NCI-H2107 treated with DMSO at 0.1 percent for 48 hours (cell line): ENCODE measurements around the gene CACNA1F.

Experiments
- DNase-seq: peaks from one replicate; lab custom pipeline; 2025; ENCODE audit not compliant: unreplicated experiment; lab: John Stamatoyannopoulos, UW

CACNA1F gene

DNA sequence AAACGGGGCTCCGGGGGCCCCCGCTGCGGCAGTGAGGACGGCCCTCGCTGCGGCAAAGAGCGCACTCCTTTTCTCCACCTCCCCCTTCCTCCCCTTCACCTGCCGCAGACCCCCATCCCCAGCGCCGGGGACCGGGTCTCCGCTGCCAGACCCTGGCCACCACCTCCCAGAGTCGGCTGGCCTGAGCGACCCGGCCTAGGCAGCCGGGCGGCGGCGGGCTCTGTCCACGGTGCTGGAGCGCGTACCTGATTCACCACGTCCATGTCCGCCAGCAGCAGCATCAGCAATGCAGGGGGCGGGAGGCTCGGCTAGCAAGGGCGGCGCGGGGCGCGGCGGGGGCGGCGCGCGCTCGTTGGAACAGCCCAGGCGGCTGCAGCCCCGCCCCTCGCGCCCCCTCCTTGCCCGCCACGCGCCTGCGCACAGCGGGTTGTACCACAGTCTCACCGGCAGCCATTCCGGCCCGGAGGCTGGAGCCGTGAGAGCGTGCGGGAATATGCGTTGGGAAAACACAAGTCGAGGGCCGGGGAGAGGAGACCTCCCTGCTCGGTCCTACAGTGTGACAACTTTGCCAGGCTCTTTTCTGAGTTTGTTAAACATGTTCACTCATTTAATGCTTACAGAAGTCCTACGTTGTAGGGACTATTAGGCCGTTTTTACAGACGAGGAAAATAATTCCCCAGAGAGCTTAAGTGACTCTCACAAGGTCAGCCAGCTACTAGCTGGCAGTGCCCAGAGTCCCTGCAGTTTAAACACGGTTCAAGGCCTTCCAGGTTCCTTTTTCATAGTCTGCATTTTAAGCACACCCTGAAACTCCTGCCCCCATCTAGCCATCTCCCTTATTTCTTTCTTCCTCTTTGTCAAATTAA, 33.0 kb downstream of the CACNA1F start, which contains the start of gene SYP:
SYP (minus strand) TSS at position 288 of the 866 bp plus-strand sequence; CDS start at position 281, 7 bp downstream.
- peak; percentile 70 for DNase-seq

DNA sequence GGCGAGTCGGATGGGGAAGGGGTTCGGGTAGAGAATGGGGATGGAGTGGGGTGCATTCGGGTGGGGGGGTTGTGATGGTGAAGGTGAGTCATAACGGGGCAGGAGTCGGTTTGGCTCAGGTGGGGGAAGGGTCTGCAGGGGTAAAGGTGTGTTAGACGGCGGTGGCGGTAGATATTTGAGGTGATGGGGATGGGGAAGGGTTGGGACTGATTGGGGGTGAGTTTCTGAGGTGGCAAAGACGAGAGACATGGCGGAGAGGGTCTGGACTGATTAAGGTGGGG, 33.9 kb downstream of the CACNA1F start:
- DNase-seq: no peak

DNA sequence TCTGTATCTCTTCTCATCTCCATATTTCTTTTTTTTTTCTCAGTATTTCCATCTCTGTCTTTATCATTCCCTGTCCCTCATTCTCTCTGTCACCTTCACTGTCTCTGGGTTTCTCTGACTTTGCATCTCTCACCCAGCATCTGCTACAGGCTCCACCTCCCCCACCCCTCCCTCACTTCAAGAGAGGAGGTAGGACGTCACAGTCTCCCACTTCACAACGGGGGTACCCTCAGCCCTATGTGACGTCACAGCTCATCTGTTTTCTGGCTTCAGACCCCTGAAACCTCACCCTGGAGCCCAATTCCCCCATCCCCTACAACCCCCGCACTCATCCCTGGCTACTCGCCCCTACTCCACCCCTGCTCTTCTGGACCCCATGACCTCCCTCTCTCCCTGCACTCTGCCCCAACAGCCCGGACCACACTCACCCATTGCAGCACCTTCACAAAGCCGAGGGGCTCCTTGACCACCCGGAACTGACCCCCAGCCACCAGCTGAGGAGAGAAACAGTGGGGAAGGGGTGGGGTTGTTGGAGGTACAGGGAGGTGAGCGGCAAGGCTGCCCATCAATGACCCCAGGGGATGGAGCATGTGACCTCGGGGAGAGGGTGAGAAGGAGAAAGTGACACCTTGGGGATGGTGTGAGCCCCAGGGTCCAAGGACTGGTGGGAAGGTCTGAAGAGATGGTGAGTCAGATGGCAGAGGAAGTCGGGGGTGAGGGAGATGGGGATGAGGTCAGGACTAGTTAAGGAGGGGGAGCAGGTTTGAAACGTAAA, 34.4 kb downstream of the CACNA1F start:
- DNase-seq: no peak

- DNase-seq: no peak
Measured at GRCh38 chrX:49197543-49198087, 35.5 kb downstream of the CACNA1F start.

GRCh38 chrX:49193542-49193964, 39.6 kb downstream of the CACNA1F start:
- no peak for DNase-seq

DNA sequence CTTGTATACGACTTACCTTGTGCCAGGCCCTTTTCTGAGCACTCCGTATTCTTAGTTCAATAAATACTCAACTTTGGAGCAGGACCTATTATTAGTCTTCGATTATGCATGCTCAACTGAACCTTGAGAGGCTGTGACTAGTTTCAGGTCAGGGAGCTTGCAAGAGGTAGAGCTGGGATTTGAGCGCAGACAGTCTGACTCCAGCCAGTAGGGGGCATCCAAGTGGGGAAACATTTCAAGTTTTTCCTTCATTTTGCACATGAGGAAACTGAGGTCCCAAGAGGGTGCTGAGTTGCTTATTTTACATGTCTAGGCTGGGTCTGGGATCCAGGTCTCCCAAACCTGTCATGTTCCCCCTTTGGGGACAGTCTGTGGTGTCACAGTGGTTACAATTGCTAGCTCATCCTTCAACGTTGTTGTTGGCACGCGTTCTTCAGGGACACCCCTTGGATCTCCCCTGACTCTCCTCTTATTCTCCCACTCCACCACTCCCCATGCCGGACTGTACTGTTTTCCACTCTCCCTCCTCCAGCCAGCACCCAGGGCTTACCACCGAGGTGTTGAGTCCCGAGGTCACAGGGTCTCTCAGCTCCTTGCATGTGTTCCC, 40.3 kb downstream of the CACNA1F start:
- DNase-seq: peak; percentile 38

DNA sequence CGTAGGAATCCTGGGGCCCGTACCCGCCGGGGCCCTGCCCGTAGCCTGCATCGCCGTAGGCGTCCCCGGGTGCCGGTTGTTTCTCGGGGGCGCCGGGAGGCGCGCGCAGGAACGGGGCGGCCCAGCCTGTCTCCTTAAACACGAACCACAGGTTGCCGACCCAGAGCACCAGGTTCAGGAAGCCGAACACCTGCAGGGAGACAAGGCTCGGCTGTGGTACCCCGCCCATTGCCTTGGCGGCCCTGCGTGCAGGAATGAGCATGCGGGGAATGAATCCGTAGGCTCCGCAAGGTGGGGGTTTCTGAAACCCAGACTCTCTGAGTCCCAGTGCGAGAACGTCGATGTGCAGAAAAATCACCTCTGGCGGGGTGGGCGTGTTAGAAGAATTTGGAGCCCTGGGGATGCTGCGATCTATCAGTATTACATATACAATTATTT, 41.5 kb downstream of the CACNA1F start:
- no peak for DNase-seq

GRCh38 chrX:49190821-49191573, 42.1 kb downstream of the CACNA1F start:
- peak; percentile 100 for DNase-seq

- DNase-seq: no peak
Measured at GRCh38 chrX:49189606-49190005, 43.5 kb downstream of the CACNA1F start.

DNA sequence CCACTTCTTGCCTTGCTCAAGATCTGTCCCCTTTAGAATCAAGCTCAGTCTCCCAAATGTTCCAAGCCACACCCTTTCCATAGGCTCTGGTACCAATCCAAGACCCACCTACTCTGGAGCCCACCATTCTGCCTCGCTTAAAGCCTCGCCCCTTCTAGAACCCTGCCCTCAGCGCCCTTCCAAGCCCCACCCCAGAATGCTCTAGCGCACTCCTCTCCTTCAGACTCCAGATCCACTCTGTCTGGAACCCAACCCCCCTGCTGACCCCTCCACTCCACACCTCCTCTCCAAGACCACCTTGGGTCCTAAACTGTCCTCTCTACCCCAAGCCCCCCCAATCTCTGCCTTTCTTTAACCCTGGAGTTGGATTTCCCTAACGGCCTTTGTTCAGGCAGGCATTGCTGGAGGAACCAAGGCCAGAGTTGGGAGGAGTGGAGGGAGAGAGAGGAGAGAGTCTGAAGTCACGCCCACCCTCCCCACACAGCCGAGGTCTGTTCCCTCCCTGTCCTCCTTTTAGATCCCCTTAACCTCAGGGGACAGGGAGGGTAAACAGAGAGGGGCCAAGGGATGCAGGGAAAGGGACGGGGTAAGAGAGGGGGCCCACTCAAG, 44.6 kb downstream of the CACNA1F start:
- no peak for DNase-seq

DNA sequence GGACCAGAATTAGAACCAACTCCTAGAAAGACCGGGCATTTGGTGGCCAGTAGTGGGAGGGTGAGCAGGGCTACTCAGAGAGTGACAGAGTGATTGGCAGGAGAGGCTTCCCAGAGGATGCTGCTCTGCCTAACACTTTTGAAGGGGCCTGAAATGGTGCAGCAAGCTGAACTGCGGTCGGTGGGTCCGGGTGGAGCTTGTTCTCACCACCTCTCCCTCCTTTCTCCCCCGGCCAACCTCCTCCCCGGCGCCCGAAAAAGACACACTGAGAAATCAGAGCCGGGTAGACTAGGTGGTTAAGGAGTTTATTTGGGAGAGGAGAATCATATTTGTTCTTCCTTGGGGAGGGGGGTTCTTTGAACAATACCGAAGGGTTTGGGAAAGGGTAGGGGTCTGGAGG, 45.6 kb downstream of the CACNA1F start:
- no peak for DNase-seq

DNA sequence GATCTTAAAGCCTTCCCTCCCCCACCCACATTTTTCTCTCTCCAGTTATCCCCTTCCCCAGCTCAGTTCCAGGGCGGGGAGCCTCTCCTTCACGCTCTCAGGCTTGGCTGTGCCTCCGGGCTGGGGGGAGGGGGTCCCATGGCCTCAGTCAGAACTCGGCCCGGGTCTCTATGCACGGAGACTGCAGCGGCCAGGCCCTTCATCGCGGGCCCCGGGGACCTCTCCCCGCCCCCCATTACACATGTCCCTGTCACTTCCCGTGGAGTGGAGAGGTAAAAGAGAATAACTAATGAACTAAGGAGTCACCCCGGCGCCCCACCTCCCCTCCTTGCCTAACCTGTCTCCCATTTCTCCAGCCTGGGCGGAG, 46.1 kb downstream of the CACNA1F start:
- DNase-seq: no peak

- peak; percentile 36 for DNase-seq
Measured at GRCh38 chrX:49186125-49187027, 46.8 kb downstream of the CACNA1F start, which contains the start of gene PRICKLE3. TSS of gene PRICKLE3 (minus strand) at chrX:49186373. CDS start at chrX:49186297, 76 bp downstream.

DNA sequence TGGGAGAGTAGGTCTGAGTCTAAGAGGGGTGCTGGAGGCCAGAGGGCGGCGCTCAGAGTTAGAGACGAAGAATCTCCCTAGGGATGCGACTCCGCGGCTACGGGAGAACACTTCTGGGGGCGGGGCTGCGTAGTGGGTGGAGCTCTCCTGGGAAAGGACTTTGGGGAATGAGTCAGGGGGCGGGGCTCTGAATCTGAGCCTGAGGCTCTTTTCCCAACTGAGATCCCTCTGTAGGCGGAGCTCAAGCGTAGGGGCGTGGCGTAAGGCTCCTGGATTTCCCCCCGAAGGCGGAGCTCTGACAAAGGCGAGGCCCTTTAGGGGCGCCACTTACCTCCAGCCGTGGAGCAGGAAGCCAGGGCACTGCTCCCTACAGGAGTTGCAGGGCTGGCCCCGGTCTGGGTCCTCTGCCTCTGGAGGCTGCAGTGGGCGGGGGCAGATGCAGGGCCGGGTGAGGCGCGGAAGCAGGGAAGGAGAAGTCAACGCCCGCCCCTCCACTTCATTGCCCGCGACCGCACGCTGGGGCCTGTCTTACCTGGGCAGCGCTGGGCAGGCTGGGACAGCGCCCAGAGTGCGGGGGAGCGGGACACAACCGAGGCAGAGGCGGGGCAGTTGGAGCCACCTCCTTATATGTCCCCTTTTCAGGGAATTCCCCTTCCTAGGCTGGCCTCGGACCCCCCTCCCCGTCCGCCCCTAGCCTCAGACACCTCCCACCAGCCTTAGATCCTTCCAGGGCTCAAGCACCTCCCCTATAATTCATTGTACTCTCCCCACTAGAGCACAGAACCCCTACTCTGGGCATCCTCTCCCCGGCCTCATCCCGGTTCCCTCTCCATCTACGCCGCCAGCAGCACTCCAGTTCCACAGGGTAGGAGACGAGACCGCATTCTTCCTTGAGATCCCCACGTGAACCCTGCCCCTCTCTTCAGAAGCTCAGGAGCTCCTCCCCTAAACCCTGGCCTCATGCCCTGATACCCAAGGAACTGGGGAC, 48.6 kb downstream of the CACNA1F start:
- peak; percentile 96 for DNase-seq

DNA sequence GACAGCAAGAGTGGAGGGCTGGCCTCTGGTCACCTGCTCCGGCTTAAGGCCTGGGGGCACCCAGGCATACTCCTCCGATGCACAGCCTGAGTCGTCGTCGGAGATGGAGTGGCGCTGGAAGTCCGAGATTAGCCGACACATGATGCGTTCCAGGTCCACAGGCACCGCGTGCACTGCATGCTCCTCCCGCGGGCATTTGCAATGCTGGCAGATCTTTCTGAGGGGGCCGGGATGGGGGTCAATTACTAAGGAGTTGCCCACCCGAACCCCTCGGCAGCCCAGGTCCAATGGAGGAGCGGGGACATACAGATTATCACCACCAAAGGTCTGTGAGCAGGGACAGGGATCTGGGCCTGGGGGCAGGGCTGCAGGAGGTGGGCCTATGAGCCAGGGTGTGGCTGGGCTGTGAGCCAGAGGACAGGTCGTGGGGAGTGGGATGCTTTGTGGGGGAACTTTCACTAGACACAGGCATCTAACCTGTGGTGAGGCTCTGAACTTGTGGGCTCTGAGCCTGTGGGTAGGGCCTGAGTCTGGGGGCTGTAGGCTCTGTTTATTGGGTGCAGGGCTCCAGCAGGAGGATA, 49.3 kb downstream of the CACNA1F start:
- DNase-seq: no peak

DNA sequence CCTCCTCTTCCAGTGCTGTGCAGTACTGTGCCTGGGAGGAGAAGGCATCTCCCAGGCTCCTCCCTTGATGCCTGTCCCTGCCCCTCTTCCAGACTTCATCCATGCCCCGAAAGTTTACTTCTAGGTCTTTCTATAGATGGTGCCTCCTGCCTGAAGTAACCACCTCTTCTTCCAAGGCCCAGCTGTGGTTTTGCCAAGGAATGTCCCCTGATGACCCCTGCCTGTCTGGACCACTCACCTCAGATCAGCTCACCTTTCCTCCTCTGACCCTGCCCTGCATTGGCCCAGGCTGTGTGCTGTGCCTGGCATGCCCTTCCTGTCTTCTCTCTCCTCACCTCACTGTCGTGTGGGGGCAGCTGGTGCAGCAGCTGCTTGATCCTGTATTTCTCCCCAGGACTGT, 53.8 kb downstream of the CACNA1F start:
- DNase-seq: no peak

GRCh38 chrX:49178537-49178936, 54.6 kb downstream of the CACNA1F start:
- no peak for DNase-seq
